Endothelial cell of umbilical vein (primary cell): ENCODE data around the gene HSP90AB1. TPM values are rescaled to one million over a fixed set of nuclear protein-coding genes. Genes with fewer than 3 reads are reported as not detected.

Experiments
- BruUV-seq: library from RNA; stranded (reverse); fragments of 400-500 nt; replicated peaks from 2 replicates; lab custom pipeline; 2021; lab: Mats Ljungman, UMichigan
- CTCF ChIA-PET: fragments of 300-600, 350-600 bp; sonication (Branson Sonifier 250); formaldehyde crosslinking; loops from one replicate; lab custom pipeline; 2021; ENCODE audit warnings: antibody characterized with exemption, inconsistent platforms; lab: Charles Lee
- POLR2A ChIA-PET: fragments of 300-600, 350-600 bp; sonication (Branson Sonifier 250); formaldehyde crosslinking; loops from one replicate; lab custom pipeline; 2021; ENCODE audit warnings: antibody characterized with exemption, inconsistent platforms; lab: Charles Lee
- DNase-seq: peaks from one replicate; pipeline ENCODE4 v3.0.0-alpha.2; 2011; ENCODE audit warnings: low read depth, low spot score
- FAIRE-seq: peaks from 2 replicates; lab custom pipeline; 2011; peaks lifted over from hg19 to GRCh38; lab: Jason Lieb, UNC
- H2AFZ ChIP-seq: 2 replicates; pipeline ENCODE4 v1.6.0; 2012; ENCODE audit warnings: low read depth, low read length, control low read depth, inconsistent platforms
- H3K27ac ChIP-seq: 2 replicates; pipeline ENCODE4 v1.5.1; 2011; ENCODE audit warnings: low read depth, mild to moderate bottlenecking, control low read depth, low read length, moderate library complexity; ENCODE audit not compliant: insufficient read depth
- H3K27me3 ChIP-seq, 2 experiments: 2 replicates each; pipeline versions ENCODE4 v1.6.0 to v1.6.1; 2011; ENCODE audit warnings: low read length in 2 of 2, mixed read lengths in 1 of 2; ENCODE audit not compliant: control insufficient read depth in 2 of 2, insufficient read depth in 2 of 2
- H3K36me3 ChIP-seq, 2 experiments: 2 replicates in 1 of 2; 3 replicates in 1 of 2; pipeline ENCODE4 v1.5.1; 2011; ENCODE audit warnings: low read length in 2 of 2, mild to moderate bottlenecking in 1 of 2, moderate library complexity in 1 of 2; ENCODE audit not compliant: control insufficient read depth in 2 of 2, insufficient read depth in 2 of 2; ENCODE audit errors: extremely low read depth in 1 of 2
- H3K4me1 ChIP-seq: 3 replicates; pipeline ENCODE4 v1.5.1; 2011; ENCODE audit warnings: mild to moderate bottlenecking, low read length; ENCODE audit not compliant: control insufficient read depth, insufficient read depth; ENCODE audit errors: extremely low read depth
- H3K4me2 ChIP-seq: 2 replicates; pipeline ENCODE4 v1.6.1; 2011; ENCODE audit warnings: low read length, control low read depth, mixed read lengths; ENCODE audit not compliant: insufficient read depth
- H3K4me3 ChIP-seq, 3 experiments: fragments of 200-600 bp in 1 of 3; sonication (generic), shearing (Covaris generic) in 1 of 3; replicated peaks in 1 of 3; 2 replicates each; pipeline ENCODE4 v1.5.1; 2011 to 2016; ENCODE audit warnings: control low read depth in 3 of 3, low read length in 3 of 3, mild to moderate bottlenecking in 2 of 3, inconsistent platforms in 1 of 3, low read depth in 1 of 3, moderate library complexity in 1 of 3; ENCODE audit not compliant: insufficient read depth in 1 of 3
- H3K79me2 ChIP-seq: 2 replicates; pipeline ENCODE4 v1.6.0; 2012; ENCODE audit warnings: low read length, inconsistent platforms; ENCODE audit not compliant: control insufficient read depth, insufficient read depth
- H3K9ac ChIP-seq: replicated peaks from 2 replicates; pipeline ENCODE3; 2011; ENCODE audit warnings: low read length, control low read depth; ENCODE audit not compliant: insufficient read depth; ENCODE audit errors: extremely low read depth
- H3K9me1 ChIP-seq: replicated peaks from 3 replicates; pipeline ENCODE4 v1.6.0; 2011; ENCODE audit warnings: mild to moderate bottlenecking, low read length; ENCODE audit not compliant: control insufficient read depth, insufficient read depth; ENCODE audit errors: extremely low read depth
- H3K9me3 ChIP-seq: replicated peaks from 2 replicates; pipeline ENCODE4 v1.5.1; 2012; ENCODE audit warnings: low read length, inconsistent platforms; ENCODE audit not compliant: control insufficient read depth, insufficient read depth
- H4K20me1 ChIP-seq: replicated peaks from 2 replicates; pipeline ENCODE3; 2011; ENCODE audit warnings: mild to moderate bottlenecking, low read length; ENCODE audit not compliant: control insufficient read depth, insufficient read depth; ENCODE audit errors: extremely low read depth
- CTCF ChIP-seq, 2 donors: IDR thresholded peaks; 1 replicate in 1 of 2; 2 replicates in 1 of 2; pipeline ENCODE4 v1.5.1; 2011; ENCODE audit warnings: low read length in 2 of 2, mild to moderate bottlenecking in 2 of 2, moderate library complexity in 2 of 2, control low read depth in 1 of 2, inconsistent platforms in 1 of 2, low read depth in 1 of 2; ENCODE audit not compliant: insufficient read depth in 1 of 2; ENCODE audit errors: extremely low read depth in 1 of 2
- EZH2 ChIP-seq: IDR thresholded peaks from 2 replicates; pipeline ENCODE4 v1.6.1; 2012; ENCODE audit warnings: borderline replicate concordance, low read depth, mild to moderate bottlenecking, moderate library complexity, low read length, inconsistent platforms; ENCODE audit not compliant: severe bottlenecking
- FOS ChIP-seq: IDR thresholded peaks from 2 replicates; pipeline ENCODE4 v1.6.1; 2011; ENCODE audit warnings: mild to moderate bottlenecking, low read length, moderate library complexity, borderline replicate concordance; ENCODE audit not compliant: insufficient read depth
- GATA2 ChIP-seq: IDR thresholded peaks from 2 replicates; pipeline ENCODE4 v1.7.0; 2011; ENCODE audit warnings: low read depth, mild to moderate bottlenecking, moderate library complexity, mixed read lengths, low read length; ENCODE audit not compliant: insufficient read length, insufficient read depth
- POLR2A ChIP-seq: IDR thresholded peaks from 2 replicates; pipeline ENCODE4 v1.6.1; 2012; ENCODE audit warnings: low read depth, mild to moderate bottlenecking, control low read depth, low read length
- dilution Hi-C: fragments of 300-500 bp; cut with MboI; formaldehyde crosslinking; loops from one replicate; pipeline ENCODE4 v1.15.0; 2019; ENCODE audit warnings: low sequenced_read_pairs; ENCODE audit not compliant: extremely low pct_ligation_motif_present
- intact Hi-C: fragments of 100-400 bp; cut with micrococcal nuclease; formaldehyde crosslinking; loops from one replicate; pipeline ENCODE4 v1.10.0; 2022
- polyA plus RNA-seq, 4 experiments: library from polyadenylated mRNA; depleted of rRNA in 3 of 4; stranded (reverse) in 3 of 4; unstranded in 1 of 4; fragments of >200 nt; gene quantifications; 2 replicates each; pipeline versions ENCODE4 v1.2.1 to v1.2.3, GENCODE V29; 2011 to 2012; ENCODE audit warnings: missing spikeins in 1 of 4
- total RNA-seq: library from RNA; stranded (reverse); gene quantifications from 2 replicates; pipeline ENCODE4 v1.2.3, GENCODE V29; 2021

HSP90AB1 gene
- total and polyA plus RNA-seq, 2 donors (not counting 3 experiments of a cell fraction or from before 2014, with no cell fraction given), result 824 to 1,201 TPM

- DNase-seq (no peak), FAIRE-seq (no peak)
- dilution Hi-C loops (no loop called here), intact Hi-C loops (no loop called here)
- Histone ChIP-seq H3K4me3 (no peak overlapping the region), H2AFZ (no peak overlapping the region), H3K4me2 (no peak overlapping the region), H3K27ac (no peak overlapping the region), H3K27me3 (peaks cover 22 to 31% of the 10 kb centered on the region in 2 experiments), H3K9ac (no peak overlapping the region), H3K4me1 (peaks cover 34% of the 10 kb centered on the region), H3K9me1 (no peaks in the 10 kb centered on the region), H4K20me1 (no peaks in the 10 kb centered on the region), H3K36me3 (peaks cover 0 to under 1% of the 10 kb centered on the region in 2 experiments), H3K9me3 (no peaks in the 10 kb centered on the region), H3K79me2 (peaks cover 19% of the 10 kb centered on the region)
- TF ChIP-seq EZH2 (no peak), FOS (no peak), GATA2 (no peak), CTCF (IDR thresholded peaks at IDR 0.05; ENCODE audit: extremely low read depth in 1 of 2, insufficient read depth in 1 of 2, low read depth in 1 of 2, low read length in 2 of 2) (no peak), POLR2A (no peak)
- ChIA-PET CTCF (interaction anchor here (1.1 to 6.2 kb wide), 13 partner anchors 9 to 202 kb away, joined by 3 to 154 read pairs (median 11); partner anchors contain the start of genes AARS2, SLC35B2 and SPATS1), POLR2A (no interaction called here)
- BruUV-seq, result no TSS peak
These were observed 20.4 kb downstream of the HSP90AB1 start for GRCh38 chr6:44267252-44267651.
